ENCODE data around the gene NAT9.

The NAT9 gene

GRCh38 chr17:74759941-74760340, 16.2 kb downstream of the NAT9 start:
- no peak for DNase-seq

GRCh38 chr17:74759243-74759801, 16.8 kb downstream of the NAT9 start:
- no peak for DNase-seq

- no peak for DNase-seq
Observed at GRCh38 chr17:74758848-74759168, 17.3 kb downstream of the NAT9 start.

GRCh38 chr17:74757931-74758847, 18.0 kb downstream of the NAT9 start:
- no peak for DNase-seq

- DNase-seq = no peak
Observed at GRCh38 chr17:74757502-74757901, 18.6 kb downstream of the NAT9 start.

GRCh38 chr17:74756891-74757290, 19.3 kb downstream of the NAT9 start:
- no peak for DNase-seq

GRCh38 chr17:74755533-74755932, 20.6 kb downstream of the NAT9 start:
- DNase-seq = no peak

GRCh38 chr17:74754832-74755231, 21.3 kb downstream of the NAT9 start:
- no peak for DNase-seq

- no peak for DNase-seq
Observed at GRCh38 chr17:74752822-74753401, 23.2 kb downstream of the NAT9 start.

GRCh38 chr17:74752415-74752814, 23.7 kb downstream of the NAT9 start:
- no peak for DNase-seq

- no peak for DNase-seq
Observed at GRCh38 chr17:74750327-74751069, 25.6 kb downstream of the NAT9 start.

- DNase-seq = no peak
Observed at GRCh38 chr17:74750039-74750326, 26.2 kb downstream of the NAT9 start.

GRCh38 chr17:74749279-74750038, 26.7 kb downstream of the NAT9 start:
- no peak for DNase-seq

GRCh38 chr17:74748529-74749278, 27.4 kb downstream of the NAT9 start, which contains the start of gene NHERF1:
Gene NHERF1 (plus strand): TSS chr17:74748628. CDS start chr17:74748847, 219 bp downstream.
- peak; percentile 79 for DNase-seq

- DNase-seq = no peak
Observed at GRCh38 chr17:74748279-74748528, 27.9 kb downstream of the NAT9 start.

- DNase-seq = no peak
Observed at GRCh38 chr17:74746922-74747321, 29.2 kb downstream of the NAT9 start.

- no peak for DNase-seq
Observed at GRCh38 chr17:74746376-74746775, 29.8 kb downstream of the NAT9 start.

GRCh38 chr17:74745548-74746177, 30.5 kb downstream of the NAT9 start:
- DNase-seq = no peak

GRCh38 chr17:74744714-74745547, 31.2 kb downstream of the NAT9 start:
- peak; percentile 10 for DNase-seq

- no peak for DNase-seq
Observed at GRCh38 chr17:74744349-74744713, 31.8 kb downstream of the NAT9 start.

GRCh38 chr17:74743755-74744154, 32.4 kb downstream of the NAT9 start:
- DNase-seq = no peak

Measured in NCI-H748 treated with DMSO at 0.1 percent for 48 hours (cell line).